Hepatocyte (in vitro differentiated cells): ENCODE results near the gene EYS. TPM values are rescaled to one million over a fixed set of nuclear protein-coding genes. Genes with fewer than 3 reads are reported as not detected.

ENCODE experiments used
- DNase-seq: peaks from one replicate; pipeline ENCODE4 v3.0.0-alpha.2; 2016; ENCODE audit warnings: low spot score
- H2AFZ ChIP-seq: fragments of 200-600 bp; sonication (generic); 2 replicates; pipeline ENCODE4 v1.6.0; 2016; ENCODE audit warnings: antibody characterized with exemption, mild to moderate bottlenecking
- H3K27ac ChIP-seq: fragments of 200-600 bp; sonication (generic); 2 replicates; pipeline ENCODE4 v1.5.1; 2016; ENCODE audit warnings: mild to moderate bottlenecking
- H3K27me3 ChIP-seq: fragments of 200-600 bp; sonication (generic); 2 replicates; pipeline ENCODE4 v1.6.1; 2016
- H3K36me3 ChIP-seq: fragments of 200-600 bp; sonication (generic); replicated peaks from 2 replicates; pipeline ENCODE4 v1.5.1; 2016; ENCODE audit warnings: low read depth; ENCODE audit not compliant: insufficient read depth
- H3K4me1 ChIP-seq: fragments of 200-600 bp; sonication (generic); 2 replicates; pipeline ENCODE4 v1.5.1; 2016; ENCODE audit warnings: mild to moderate bottlenecking, moderate library complexity; ENCODE audit not compliant: insufficient read depth
- H3K4me2 ChIP-seq: fragments of 200-600 bp; sonication (generic); 2 replicates; pipeline ENCODE4 v1.6.0; 2016
- H3K4me3 ChIP-seq: fragments of 200-600 bp; sonication (generic); 2 replicates; pipeline ENCODE4 v1.5.1; 2016; ENCODE audit warnings: mild to moderate bottlenecking
- H3K79me2 ChIP-seq: fragments of 200-600 bp; sonication (generic); 2 replicates; pipeline ENCODE4 v1.6.0; 2017; ENCODE audit warnings: mild to moderate bottlenecking
- H3K9me2 ChIP-seq: fragments of 200-600 bp; sonication (generic); replicated peaks from 2 replicates; pipeline ENCODE4 v1.6.0; 2017; ENCODE audit warnings: mild to moderate bottlenecking; ENCODE audit not compliant: insufficient read depth
- H3K9me3 ChIP-seq: fragments of 200-600 bp; sonication (generic); 2 replicates; pipeline ENCODE4 v1.5.1; 2016; ENCODE audit warnings: low read depth, mild to moderate bottlenecking
- H4K20me1 ChIP-seq: fragments of 200-600 bp; sonication (generic); 2 replicates; pipeline ENCODE4 v1.6.0; 2016; ENCODE audit warnings: mild to moderate bottlenecking; ENCODE audit not compliant: insufficient read depth, poor library complexity, severe bottlenecking
- CTCF ChIP-seq: fragments of 200-600 bp; sonication (generic); IDR thresholded peaks from 2 replicates; pipeline ENCODE4 v1.5.1; 2016; ENCODE audit warnings: antibody characterized with exemption, mild to moderate bottlenecking; ENCODE audit not compliant: poor library complexity
- EZH2 ChIP-seq: fragments of 200-600 bp; sonication (generic); IDR thresholded peaks from 2 replicates; pipeline ENCODE4 v1.6.1; 2016; ENCODE audit warnings: antibody characterized with exemption, mild to moderate bottlenecking, borderline replicate concordance
- EZH2phosphoT487 ChIP-seq: fragments of 200-600 bp; sonication (generic); IDR thresholded peaks from one replicate; pipeline ENCODE4 v1.6.1; 2018; ENCODE audit warnings: antibody characterized with exemption, mild to moderate bottlenecking, low read depth, moderate library complexity; ENCODE audit not compliant: unreplicated experiment, severe bottlenecking
- WGBS: methylation state at CpG from one replicate; pipeline ENCODE4 v1.1.6; 2016; ENCODE audit warnings: low lambda C conversion rate; ENCODE audit errors: missing lambda C conversion rate; 5-methylcytosine and 5-hydroxymethylcytosine counted together
- polyA plus RNA-seq: library from polyadenylated mRNA; unstranded; fragments of >200 nt; fragmentation: Nextera tagmentation; extraction: Ambion mirVana; gene quantifications from 2 replicates; pipeline ENCODE4 v1.2.1, GENCODE V29; 2016
- total RNA-seq: library from RNA; depleted of rRNA; stranded (reverse); fragments of >200 nt; gene quantifications from 2 replicates; pipeline ENCODE4 v1.2.3, GENCODE V29; 2014

EYS gene
- total and polyA plus RNA-seq, 2 experiments from 2014 or later: 0.57 to 0.68 TPM

GRCh38 chr6:65071480-65071879, 635.5 kb downstream of the EYS start:
- Histone ChIP-seq H3K9me2 (no peaks in the 10 kb centered on the region), H3K9me3 (no peaks in the 10 kb centered on the region)

GRCh38 chr6:65064844-65065243, 642.2 kb downstream of the EYS start:
- DNase-seq: no peak
- whole genome bisulfite sequencing: 85% methylated on average over 1 of the region's 1 CpG
- no peaks in the 10 kb centered on the region for H3K79me2 ChIP-seq
- no peaks in the 10 kb centered on the region for H4K20me1 ChIP-seq
- no peak overlapping the region for H3K4me3 ChIP-seq
- H3K4me1 ChIP-seq: no peaks in the 10 kb centered on the region
- H3K9me3 ChIP-seq: no peaks in the 10 kb centered on the region
- H3K27ac ChIP-seq: no peak overlapping the region
- no peak overlapping the region for H3K4me2 ChIP-seq
- H3K27me3 ChIP-seq: no peaks in the 10 kb centered on the region
- TF ChIP-seq CTCF (no peak), EZH2 (no peak), EZH2phosphoT487 (no peak)
- H3K9me2 ChIP-seq: no peaks in the 10 kb centered on the region
- H3K36me3 ChIP-seq: no peaks in the 10 kb centered on the region
- H2AFZ ChIP-seq: no peak overlapping the region

More at GRCh38 chr6:65071480-65071879, 635.5 kb downstream of the EYS start:
- WGBS: 85% methylated on average over 2 of the region's 2 CpGs
- Histone ChIP-seq H3K27me3 (no peaks in the 10 kb centered on the region), H3K36me3 (no peaks in the 10 kb centered on the region), H3K4me3 (no peak overlapping the region), H3K79me2 (no peaks in the 10 kb centered on the region), H3K4me1 (no peaks in the 10 kb centered on the region), H3K27ac (no peak overlapping the region), H2AFZ (no peak overlapping the region), H3K4me2 (no peak overlapping the region), H4K20me1 (no peaks in the 10 kb centered on the region)
- DNase-seq: no peak
- TF ChIP-seq EZH2 (no peak), CTCF (no peak), EZH2phosphoT487 (no peak)

GRCh38 chr6:65059568-65059967, 647.5 kb downstream of the EYS start:
- Histone ChIP-seq H3K4me1 (no peaks in the 10 kb centered on the region), H2AFZ (no peak overlapping the region), H3K4me2 (no peak overlapping the region), H3K9me2 (no peaks in the 10 kb centered on the region), H4K20me1 (no peaks in the 10 kb centered on the region), H3K27me3 (no peaks in the 10 kb centered on the region), H3K4me3 (no peak overlapping the region), H3K79me2 (no peaks in the 10 kb centered on the region), H3K36me3 (no peaks in the 10 kb centered on the region), H3K27ac (no peak overlapping the region), H3K9me3 (no peaks in the 10 kb centered on the region)
- TF ChIP-seq CTCF (no peak), EZH2phosphoT487 (no peak), EZH2 (no peak)
- no peak for DNase-seq

- 92% methylated on average over 1 of the region's 1 CpG for WGBS
- TF ChIP-seq EZH2 (no peak), CTCF (no peak), EZH2phosphoT487 (no peak)
Observed at GRCh38 chr6:65055545-65055944, 651.5 kb downstream of the EYS start.

More at GRCh38 chr6:65055545-65055944, 651.5 kb downstream of the EYS start:
- no peaks in the 10 kb centered on the region for H3K9me3 ChIP-seq
- H3K79me2 ChIP-seq: no peaks in the 10 kb centered on the region
- H3K9me2 ChIP-seq: no peaks in the 10 kb centered on the region
- no peak for DNase-seq
- no peaks in the 10 kb centered on the region for H3K36me3 ChIP-seq
- H3K4me3 ChIP-seq: no peak overlapping the region
- no peak overlapping the region for H3K4me2 ChIP-seq
- H3K4me1 ChIP-seq: no peaks in the 10 kb centered on the region
- H3K27me3 ChIP-seq: no peaks in the 10 kb centered on the region
- H3K27ac ChIP-seq: no peak overlapping the region
- no peak overlapping the region for H2AFZ ChIP-seq
- no peaks in the 10 kb centered on the region for H4K20me1 ChIP-seq
